Measurements from ENCODE around the gene PTAFR. TPM values are rescaled to one million over a fixed set of nuclear protein-coding genes. Genes with fewer than 3 reads are reported as not detected.

PTAFR gene
- total and polyA plus RNA-seq, 2 of the 8 experiments (the other 6 are each of a cell fraction or from before 2014, with no cell fraction given) = 1.2 to 4.9 TPM

- FAIRE-seq (no peak), DNase-seq (ENCODE audit: low read depth in 1 of 2, low spot score in 2 of 2) (no peak)
- Histone ChIP-seq H2BK20ac (ENCODE audit: low read length) (no peak overlapping the region), H4K5ac (ENCODE audit: insufficient read length, low read depth, low read length) (no peak overlapping the region), H2BK120ac (replicated peaks; ENCODE audit: low read depth, low read length) (no peak overlapping the region), H3K36me3 (ENCODE audit: control insufficient read depth in 2 of 4, insufficient read depth in 4 of 4, low read length in 3 of 4) (peaks cover 11 to 26% (median 20%) of the 10 kb centered on the region in 4 experiments; a peak in 7 of 8 replicates), H3K4me3 (ENCODE audit: extremely low read depth in 1 of 4, insufficient read depth in 2 of 4, low read depth in 3 of 4, low read length in 4 of 4) (no peak overlapping the region), H3K9me3 (ENCODE audit: insufficient read depth in 2 of 2, low read depth in 1 of 2, low read length in 1 of 2) (no peaks in the 10 kb centered on the region), H2BK15ac (ENCODE audit: low read length) (no peak overlapping the region), H3K18ac (ENCODE audit: extremely low read depth, low read length) (0 out of 2 replicates have a peak overlapping the region, but pooled peaks have one; percentile 63), H3K27me3 (replicated peaks in 1 of 4; ENCODE audit: control insufficient read depth in 3 of 4, extremely low read depth in 1 of 4, insufficient read depth in 3 of 4, low read length in 3 of 4) (no peaks in the 10 kb centered on the region), H2AFZ (ENCODE audit: low read length) (no peak overlapping the region), H4K91ac (replicated peaks; ENCODE audit: insufficient read length, low read length) (peak overlapping the region; percentile 18), H3K23me2 (ENCODE audit: low read depth, low read length) (peaks cover 5% of the 10 kb centered on the region; the same call in 1 of the 2 replicates), H3K79me2 (ENCODE audit: control insufficient read depth in 1 of 2, insufficient read depth in 2 of 2, low read length in 2 of 2) (no peaks in the 10 kb centered on the region), H2AK5ac (ENCODE audit: low read depth, low read length) (0 out of 2 replicates have a peak overlapping the region, but pooled peaks have one; percentile 47), H3K4ac (replicated peaks; ENCODE audit: insufficient read length, low read depth, low read length) (peak overlapping the region; percentile 6), H3K23ac (ENCODE audit: insufficient read length) (no peak overlapping the region), H3K14ac (ENCODE audit: insufficient read length) (no peak overlapping the region), H3K79me1 (ENCODE audit: low read depth, low read length) (no peaks in the 10 kb centered on the region; the same call in 1 of the 2 replicates), H4K8ac (ENCODE audit: extremely low read depth, insufficient read depth, low read length) (no peak overlapping the region), H3K9ac (replicated peaks in 1 of 4; ENCODE audit: extremely low read depth in 1 of 4, low read depth in 3 of 4, low read length in 3 of 4) (no peak overlapping the region), H2BK12ac (ENCODE audit: low read depth, low read length) (no peak overlapping the region), H3K4me2 (ENCODE audit: insufficient read depth in 1 of 2, low read depth in 2 of 2, low read length in 2 of 2) (peak overlapping the region; percentile 22 to 46), H4K20me1 (replicated peaks in 1 of 2; ENCODE audit: control insufficient read depth in 1 of 2, insufficient read depth in 2 of 2, low read length in 2 of 2) (no peaks in the 10 kb centered on the region), H3K56ac (replicated peaks; ENCODE audit: insufficient read length, low read depth, low read length) (no peak overlapping the region), H3K4me1 (replicated peaks in 1 of 4; ENCODE audit: control insufficient read depth in 3 of 4, insufficient read depth in 4 of 4, low read length in 3 of 4) (peaks cover 11 to 34% (median 22%) of the 10 kb centered on the region in 4 experiments), H2BK5ac (ENCODE audit: low read depth, low read length) (peak overlapping the region; percentile 64), H3K27ac (ENCODE audit: low read depth, low read length) (no peak overlapping the region)
- ChIA-PET CTCF (ENCODE audit: partially characterized antibody) (interaction anchor here (0.6 to 2.8 kb wide), 12 partner anchors 9 to 512 kb away, joined by 3 to 17 read pairs (median 4); no protein-coding TSS in a partner anchor), POLR2A (ENCODE audit: partially characterized antibody) (interaction anchor here (0.6 to 2.1 kb wide), 7 partner anchors 8 to 236 kb away, joined by 3 to 6 read pairs (median 3); partner anchors contain the start of genes ATP5IF1, EYA3 and XKR8)
- peak; percentile 73 for TF ChIP-seq TCF12 (IDR thresholded peaks at IDR 0.05; ENCODE audit: low read depth, low read length)
- TF ChIP-seq SRF (IDR thresholded peaks at IDR 0.05; ENCODE audit: low read depth, low read length) = no peak
- WGBS, 2 experiments (ENCODE audit: extremely low coverage in 1 of 2, insufficient coverage in 1 of 2, insufficient read length in 1 of 2, insufficient replicate concordance in 2 of 2, low coverage in 1 of 2, low lambda C conversion rate in 2 of 2, missing lambda C conversion rate in 1 of 2) = 33% methylated on average over 3 of the region's 3 CpGs; no CpG with 5 or more reads in 1 of the 2 experiments
Observed at GRCh38 chr1:28196330-28196729, 19.8 kb upstream of the PTAFR start.
